ENCODE measurements around the gene PPP1R36.

- TF ChIP-seq CTCF (conservative IDR thresholded peaks at IDR 0.05; ENCODE audit: low read depth, low read length): no peak
- no peak for TF ChIP-seq CEBPB (IDR thresholded peaks at IDR 0.05; ENCODE audit: low read depth, low read length)
- no peak for TF ChIP-seq SMC3 (IDR thresholded peaks at IDR 0.05; ENCODE audit: low read depth, low read length)
- TF ChIP-seq, protein P1, sequence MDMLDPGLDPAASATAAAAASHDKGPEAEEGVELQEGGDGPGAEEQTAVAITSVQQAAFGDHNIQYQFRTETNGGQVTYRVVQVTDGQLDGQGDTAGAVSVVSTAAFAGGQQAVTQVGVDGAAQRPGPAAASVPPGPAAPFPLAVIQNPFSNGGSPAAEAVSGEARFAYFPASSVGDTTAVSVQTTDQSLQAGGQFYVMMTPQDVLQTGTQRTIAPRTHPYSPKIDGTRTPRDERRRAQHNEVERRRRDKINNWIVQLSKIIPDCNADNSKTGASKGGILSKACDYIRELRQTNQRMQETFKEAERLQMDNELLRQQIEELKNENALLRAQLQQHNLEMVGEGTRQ (IDR thresholded peaks at IDR 0.05; ENCODE audit: low read depth, low read length): no peak
These were observed 43.0 kb upstream of the PPP1R36 start for GRCh38 chr14:64506721-64507120.
